Activated naive CD8-positive, alpha-beta T cell treated with anti-CD3 and anti-CD28 coated beads, Interleukin-2, amount 50 U/mL, for 24 hours (primary cell): ENCODE results near the gene CDKN2AIPNL.
A peak's percentile ranks its signal among the peaks of the same experiment; 100 is the strongest.
"Not testable (repeated sequence)": the region's sequence is repeated elsewhere in the genome, so short reads cannot be mapped to it uniquely, and the experiment has no call there.

ENCODE experiments used
- ATAC-seq: fragments of 150-1000 bp; cut with Tn5 transposase; one replicate; pipeline ENCODE4 v1.10.0; 2021
- DNase-seq: peaks from one replicate; pipeline ENCODE4 v3.0.0; 2021
- H3K27ac Mint-ChIP-seq: one replicate; pipeline ENCODE4 v1.8.0; 2021; ENCODE audit warnings: mild to moderate bottlenecking, mixed read lengths
- H3K27me3 Mint-ChIP-seq: one replicate; pipeline ENCODE4 v1.8.0; 2021; ENCODE audit warnings: mixed read lengths
- H3K36me3 Mint-ChIP-seq: one replicate; pipeline ENCODE4 v1.8.0; 2021; ENCODE audit warnings: low read depth, mixed read lengths
- H3K4me1 Mint-ChIP-seq: one replicate; pipeline ENCODE4 v1.8.0; 2021; ENCODE audit warnings: mixed read lengths
- H3K4me3 Mint-ChIP-seq: one replicate; pipeline ENCODE4 v1.8.0; 2021; ENCODE audit warnings: mild to moderate bottlenecking, moderate library complexity, mixed read lengths
- H3K9me3 Mint-ChIP-seq: one replicate; pipeline ENCODE4 v1.8.0; 2021; ENCODE audit warnings: mixed read lengths

The CDKN2AIPNL gene

DNA sequence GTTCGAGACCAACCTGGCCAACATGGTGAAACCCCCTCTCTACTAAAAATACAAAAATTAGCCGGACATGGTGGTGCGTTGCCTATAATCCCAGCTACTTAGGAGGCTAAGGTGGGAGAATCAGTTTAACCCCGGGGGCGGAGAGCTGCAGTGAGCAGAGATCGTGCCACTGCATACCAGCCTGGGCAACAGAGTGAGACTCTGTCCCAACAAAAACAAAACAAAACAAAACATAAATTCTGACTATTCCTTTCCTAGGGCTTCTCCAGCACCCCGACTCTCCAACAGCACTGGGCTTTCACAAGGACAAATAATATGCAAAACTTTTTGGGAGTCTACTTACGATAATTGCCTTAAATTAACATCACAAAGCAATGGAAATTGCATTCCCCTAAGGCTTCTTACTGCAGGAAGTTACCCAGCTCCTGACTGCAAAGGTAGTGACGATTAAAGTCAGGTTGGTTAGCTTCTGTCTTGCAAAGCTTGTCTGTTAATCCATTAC lies 15.9 kb upstream of the CDKN2AIPNL start:
- H3K36me3 Mint-ChIP-seq = no peaks in the 10 kb centered on the region
- no peak overlapping the region for H3K27ac Mint-ChIP-seq
- ATAC-seq = no peak
- DNase-seq = no peak
- H3K27me3 Mint-ChIP-seq = peaks cover 2% of the 10 kb centered on the region
- no peak overlapping the region for H3K4me3 Mint-ChIP-seq
- H3K9me3 Mint-ChIP-seq = no peaks in the 10 kb centered on the region
- H3K4me1 Mint-ChIP-seq = peaks cover 9% of the 10 kb centered on the region

DNA sequence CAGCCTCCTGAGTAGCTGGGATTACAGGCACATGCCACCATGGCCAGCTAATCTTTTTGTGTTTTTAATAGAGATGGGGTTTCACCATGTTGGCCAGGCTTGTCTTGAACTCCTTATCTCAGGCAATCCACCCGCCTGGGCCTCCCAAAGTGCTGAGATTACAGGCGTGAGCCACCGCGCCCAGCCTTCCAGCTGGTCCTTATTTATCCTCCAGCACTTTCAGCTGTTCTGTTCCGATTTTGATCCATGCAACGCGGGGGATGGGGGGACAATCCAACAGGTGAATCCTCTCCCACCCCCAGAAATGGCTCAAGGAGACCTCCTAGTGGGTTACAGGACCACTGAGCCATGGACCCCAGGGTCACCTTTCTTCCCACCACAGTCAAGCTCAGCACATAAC lies 14.7 kb upstream of the CDKN2AIPNL start:
- H3K4me3 Mint-ChIP-seq = no peak overlapping the region
- no peaks in the 10 kb centered on the region for H3K36me3 Mint-ChIP-seq
- DNase-seq = no peak
- no peaks in the 10 kb centered on the region for H3K27me3 Mint-ChIP-seq
- no peaks in the 10 kb centered on the region for H3K9me3 Mint-ChIP-seq
- no peaks in the 10 kb centered on the region for H3K4me1 Mint-ChIP-seq
- no peak for ATAC-seq
- H3K27ac Mint-ChIP-seq = no peak overlapping the region

DNA sequence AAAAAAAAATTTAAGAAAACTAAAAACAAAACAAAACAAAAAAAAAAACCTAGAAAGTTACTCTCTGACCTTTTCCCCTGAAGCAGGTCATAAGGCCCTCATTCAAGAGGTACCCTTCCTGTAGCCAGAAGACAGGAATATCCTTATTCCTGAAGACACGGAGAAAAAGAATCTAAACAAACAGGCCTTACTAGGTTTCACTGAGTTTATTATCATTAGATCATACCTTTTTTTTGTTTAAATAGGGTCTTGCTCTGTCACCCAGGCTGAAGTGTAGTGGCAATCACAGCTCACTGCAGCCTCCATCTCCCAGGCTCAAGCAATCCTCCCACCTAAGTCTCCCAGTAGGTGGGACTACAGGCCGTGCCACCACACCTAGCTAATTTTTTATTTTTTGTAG lies 11.7 kb upstream of the CDKN2AIPNL start:
- DNase-seq = no peak
- ATAC-seq = no peak
- H3K9me3 Mint-ChIP-seq = no peaks in the 10 kb centered on the region
- H3K4me3 Mint-ChIP-seq = no peak overlapping the region
- H3K27ac Mint-ChIP-seq = no peak overlapping the region
- H3K36me3 Mint-ChIP-seq = no peaks in the 10 kb centered on the region
- H3K27me3 Mint-ChIP-seq = no peaks in the 10 kb centered on the region
- H3K4me1 Mint-ChIP-seq = no peaks in the 10 kb centered on the region

DNA sequence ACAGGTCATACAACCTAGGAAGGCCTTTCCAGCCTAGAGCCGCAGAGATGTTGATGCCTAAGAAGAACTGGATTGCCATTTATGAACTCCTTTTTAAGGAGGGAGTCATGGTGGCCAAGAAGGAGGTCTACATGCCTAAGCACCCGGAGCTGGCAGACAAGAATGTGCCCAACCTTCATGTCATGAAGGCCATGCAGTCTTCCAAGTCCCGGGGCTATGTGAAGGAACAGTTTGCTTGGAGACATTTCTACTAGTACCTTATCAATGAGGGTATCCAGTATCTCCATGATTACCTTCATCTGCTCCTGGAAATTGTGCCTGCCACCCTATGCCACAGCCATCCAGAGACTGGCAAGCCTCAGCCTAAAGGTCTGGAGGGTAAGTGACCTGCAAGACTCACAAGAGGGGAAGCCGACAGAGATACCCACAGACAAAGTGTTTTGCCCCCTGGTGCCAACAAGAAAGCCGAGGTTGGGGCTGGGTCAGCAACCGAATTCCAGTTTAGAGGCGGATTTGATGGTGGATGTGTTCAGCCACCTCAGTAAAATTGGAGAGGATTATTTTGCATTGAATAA lies 11.2 kb upstream of the CDKN2AIPNL start:
- DNase-seq (no peak), ATAC-seq (no peak)
- Mint-ChIP-seq H3K27ac (no peak overlapping the region), H3K9me3 (no peaks in the 10 kb centered on the region), H3K36me3 (no peaks in the 10 kb centered on the region), H3K27me3 (no peaks in the 10 kb centered on the region), H3K4me3 (no peak overlapping the region), H3K4me1 (no peaks in the 10 kb centered on the region)

DNA sequence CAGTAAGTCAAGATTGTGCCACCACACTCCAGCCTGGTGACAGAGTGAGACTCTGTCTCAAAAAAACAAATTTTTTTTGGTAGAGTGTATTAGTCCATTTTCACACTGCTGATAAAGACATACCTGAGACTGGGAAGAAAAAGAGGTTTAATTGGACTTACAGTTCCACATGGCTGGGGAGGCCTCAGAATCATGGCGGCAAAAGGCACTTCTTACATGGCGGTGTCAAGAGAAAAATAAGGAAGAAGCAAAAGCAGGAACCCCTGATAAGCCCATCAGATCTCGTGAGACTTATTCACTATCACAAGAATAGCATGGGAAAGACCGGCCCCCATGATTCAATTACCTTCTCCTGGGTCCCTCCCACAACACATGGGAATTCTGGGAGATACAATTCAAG lies 9.4 kb upstream of the CDKN2AIPNL start:
- DNase-seq, H3K27me3 Mint-ChIP-seq, H3K4me3 Mint-ChIP-seq, H3K4me1 Mint-ChIP-seq, H3K9me3 Mint-ChIP-seq, H3K27ac Mint-ChIP-seq, H3K36me3 Mint-ChIP-seq, ATAC-seq: not testable (repeated sequence)

DNA sequence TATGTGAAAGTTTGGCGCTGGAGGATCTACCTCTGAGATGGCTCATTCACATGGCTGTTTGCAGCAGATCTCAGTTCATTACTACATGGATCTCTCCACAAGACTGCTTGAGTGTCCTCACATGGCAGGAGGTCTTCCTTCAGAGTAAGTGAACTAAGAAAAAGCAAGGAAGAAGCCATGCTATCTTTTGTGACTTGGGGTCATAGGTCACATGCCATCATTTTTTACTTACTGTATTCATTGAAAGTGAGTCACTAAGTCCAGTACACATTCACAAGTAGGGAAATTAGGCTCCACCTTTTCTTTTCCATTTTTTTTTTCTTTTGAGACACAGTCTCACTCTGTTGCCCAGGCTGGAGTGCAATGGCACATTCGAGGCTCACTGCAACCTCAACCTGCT lies 8.7 kb upstream of the CDKN2AIPNL start:
- H3K9me3 Mint-ChIP-seq = no peaks in the 10 kb centered on the region
- no peaks in the 10 kb centered on the region for H3K36me3 Mint-ChIP-seq
- ATAC-seq (no peak), DNase-seq (no peak)
- no peaks in the 10 kb centered on the region for H3K4me1 Mint-ChIP-seq
- no peak overlapping the region for H3K27ac Mint-ChIP-seq
- H3K27me3 Mint-ChIP-seq = no peaks in the 10 kb centered on the region
- no peak overlapping the region for H3K4me3 Mint-ChIP-seq

DNA sequence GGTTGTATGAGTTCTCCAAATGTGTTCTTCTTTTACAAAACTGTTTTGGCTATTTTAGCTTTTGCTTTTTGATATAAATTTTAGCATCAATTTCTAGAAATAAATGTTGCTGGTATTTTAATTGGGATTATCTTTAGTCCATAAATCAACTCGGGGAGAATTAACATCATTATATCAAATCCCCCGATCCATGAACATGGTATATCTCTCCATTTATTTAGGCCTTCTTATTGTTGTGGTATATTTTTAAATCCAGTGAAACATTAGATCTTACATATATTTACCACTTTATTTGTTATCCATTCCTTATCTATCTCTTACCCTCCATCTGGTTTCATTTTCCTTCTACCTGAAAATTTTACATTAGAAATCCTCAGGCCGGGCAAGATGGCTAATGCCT lies 7.3 kb upstream of the CDKN2AIPNL start:
- H3K36me3 Mint-ChIP-seq = no peaks in the 10 kb centered on the region
- no peak for ATAC-seq
- H3K9me3 Mint-ChIP-seq = no peaks in the 10 kb centered on the region
- H3K4me3 Mint-ChIP-seq = no peak overlapping the region
- no peaks in the 10 kb centered on the region for H3K27me3 Mint-ChIP-seq
- DNase-seq = no peak
- H3K4me1 Mint-ChIP-seq = no peaks in the 10 kb centered on the region
- no peak overlapping the region for H3K27ac Mint-ChIP-seq

DNA sequence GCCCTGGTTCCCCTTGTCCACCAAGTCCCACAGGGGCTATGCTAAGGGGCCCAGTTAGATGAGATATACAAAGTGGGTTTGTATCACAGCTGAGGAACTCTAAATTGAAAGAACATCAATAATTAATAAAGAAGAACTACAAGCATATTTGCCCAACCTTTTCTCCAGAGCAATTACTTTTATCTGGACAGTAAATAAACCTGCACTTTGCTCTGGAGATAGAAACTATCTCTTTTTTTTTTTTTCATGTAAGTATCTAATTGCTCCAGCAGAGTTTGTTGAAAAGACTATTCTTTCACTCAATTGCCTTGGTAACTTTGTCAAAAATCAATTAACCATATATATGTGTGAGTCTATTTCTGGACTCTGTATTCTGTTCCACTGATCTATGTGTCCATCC lies 6.0 kb upstream of the CDKN2AIPNL start:
- ATAC-seq (no peak), DNase-seq (no peak)
- Mint-ChIP-seq H3K27ac (no peak overlapping the region), H3K4me3 (no peak overlapping the region), H3K27me3 (no peaks in the 10 kb centered on the region), H3K4me1 (peaks cover 6% of the 10 kb centered on the region), H3K9me3 (no peaks in the 10 kb centered on the region), H3K36me3 (no peaks in the 10 kb centered on the region)

DNA sequence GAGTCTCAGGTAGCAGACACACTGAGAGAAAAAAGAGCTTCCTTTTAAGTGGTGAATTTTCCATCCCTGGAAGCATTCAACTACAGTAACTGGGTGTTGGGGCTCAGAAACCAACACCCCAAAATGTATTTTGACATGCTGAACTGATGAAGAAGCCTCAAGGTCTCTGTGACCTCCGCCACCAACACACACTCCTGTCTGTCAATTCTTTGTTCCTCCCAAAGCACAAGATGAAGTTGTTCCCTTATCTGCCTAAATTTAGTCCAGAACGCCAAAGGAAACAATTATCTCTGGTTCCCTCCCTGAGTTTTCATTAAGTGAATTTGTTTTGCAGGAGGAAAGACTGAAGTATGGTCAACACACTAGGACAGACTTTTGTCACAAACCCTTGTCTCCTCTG lies 1.4 kb upstream of the CDKN2AIPNL start:
- peaks cover 5% of the 10 kb centered on the region for H3K36me3 Mint-ChIP-seq
- DNase-seq (no peak), ATAC-seq (no peak)
- no peak overlapping the region for H3K27ac Mint-ChIP-seq
- peaks cover 34% of the 10 kb centered on the region for H3K4me1 Mint-ChIP-seq
- no peak overlapping the region for H3K4me3 Mint-ChIP-seq
- no peaks in the 10 kb centered on the region for H3K27me3 Mint-ChIP-seq
- no peaks in the 10 kb centered on the region for H3K9me3 Mint-ChIP-seq

DNA sequence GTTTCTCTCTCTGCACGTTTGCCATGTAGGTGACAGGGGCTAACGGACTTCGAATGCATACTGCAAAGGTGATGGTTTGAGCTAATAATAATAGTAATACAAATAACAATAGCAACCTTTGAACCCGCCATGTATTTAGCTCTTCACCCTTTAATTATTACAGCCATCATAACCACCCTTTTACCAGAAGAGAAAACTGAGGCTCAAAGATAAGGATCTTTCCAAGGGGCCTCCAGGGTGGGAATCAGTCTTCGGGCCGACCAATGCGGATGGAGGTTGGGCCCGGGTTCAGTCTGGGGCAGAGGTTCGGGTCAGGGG lies 494 bp downstream of the CDKN2AIPNL start:
- Mint-ChIP-seq H3K27me3 (no peaks in the 10 kb centered on the region), H3K27ac (peak overlapping the region; percentile 87), H3K9me3 (no peaks in the 10 kb centered on the region), H3K4me3 (peak overlapping the region; percentile 95), H3K4me1 (peaks cover 44% of the 10 kb centered on the region), H3K36me3 (peaks cover 5% of the 10 kb centered on the region)
- ATAC-seq (no peak), DNase-seq (no peak)

DNA sequence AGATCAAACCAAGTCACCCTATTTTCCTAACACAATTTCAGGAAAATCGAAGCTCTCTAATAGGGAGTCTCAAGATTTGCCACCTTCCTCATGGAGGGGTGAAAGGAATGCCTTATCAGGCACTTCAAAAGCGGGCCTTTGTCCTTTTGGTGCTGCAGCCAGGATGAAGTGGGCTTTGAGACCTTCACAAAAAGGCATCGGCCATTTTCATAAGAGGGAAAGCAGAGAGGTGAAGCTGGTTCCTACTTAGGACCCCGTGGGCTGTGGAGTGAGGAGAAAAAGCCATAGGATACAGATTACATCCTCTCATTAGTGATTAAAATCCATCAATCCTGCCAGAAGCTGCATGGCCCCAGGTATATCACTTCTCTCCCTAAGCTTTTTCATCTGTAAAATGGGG lies 859 bp downstream of the CDKN2AIPNL start:
- peaks cover 48% of the 10 kb centered on the region for H3K4me1 Mint-ChIP-seq
- DNase-seq (no peak), ATAC-seq (no peak)
- peak overlapping the region; percentile 95 for H3K4me3 Mint-ChIP-seq
- H3K27me3 Mint-ChIP-seq = no peaks in the 10 kb centered on the region
- no peaks in the 10 kb centered on the region for H3K9me3 Mint-ChIP-seq
- H3K27ac Mint-ChIP-seq = peak overlapping the region; percentile 87
- peaks cover 9% of the 10 kb centered on the region for H3K36me3 Mint-ChIP-seq

DNA sequence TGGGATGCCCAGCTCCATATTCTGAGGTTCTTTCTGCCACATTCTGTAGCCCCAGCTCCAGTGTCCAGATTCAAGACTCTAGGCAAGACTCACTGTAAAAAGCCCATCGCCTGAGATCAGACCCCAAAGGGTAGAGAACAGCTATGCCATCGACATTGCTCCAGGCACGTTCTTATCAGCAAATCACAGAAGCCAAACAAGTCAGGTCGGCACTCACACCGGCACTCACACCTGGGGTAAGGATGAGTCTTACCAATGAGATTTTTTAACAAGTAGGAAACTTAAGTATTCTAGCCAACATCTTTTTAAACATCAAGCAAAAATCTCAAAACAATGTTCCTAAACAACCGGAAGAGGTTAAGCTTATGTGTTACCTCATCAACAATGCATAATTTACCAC lies 2.4 kb downstream of the CDKN2AIPNL start:
- Mint-ChIP-seq H3K4me1 (peaks cover 48% of the 10 kb centered on the region), H3K27ac (no peak overlapping the region), H3K27me3 (no peaks in the 10 kb centered on the region), H3K4me3 (no peak overlapping the region), H3K9me3 (no peaks in the 10 kb centered on the region), H3K36me3 (peaks cover 13% of the 10 kb centered on the region)
- ATAC-seq = no peak
- DNase-seq = no peak

DNA sequence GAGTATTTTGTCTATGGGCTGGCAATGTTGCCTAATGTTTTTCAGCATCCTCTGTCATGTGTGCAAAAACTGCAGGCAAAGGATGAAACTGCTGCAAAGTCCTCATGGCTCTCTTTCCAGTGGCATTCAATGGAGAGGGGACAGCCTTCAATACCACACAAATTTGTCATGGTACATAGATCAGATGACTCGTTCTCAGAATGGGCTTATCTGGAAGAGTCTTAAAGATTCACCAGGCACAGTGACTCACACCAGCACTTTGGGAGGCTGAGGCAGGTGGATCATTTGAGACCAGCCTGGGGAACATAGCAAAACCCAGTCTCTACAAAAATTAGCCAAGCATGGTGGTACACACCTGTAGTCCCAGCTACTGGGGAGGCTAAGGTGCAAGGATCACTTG lies 5.3 kb downstream of the CDKN2AIPNL start:
- Mint-ChIP-seq H3K4me1 (peaks cover 33% of the 10 kb centered on the region), H3K9me3 (no peaks in the 10 kb centered on the region), H3K27ac (no peak overlapping the region), H3K36me3 (peaks cover 17% of the 10 kb centered on the region), H3K27me3 (no peaks in the 10 kb centered on the region), H3K4me3 (no peak overlapping the region)
- ATAC-seq (peak; percentile 96), DNase-seq (no peak)

DNA sequence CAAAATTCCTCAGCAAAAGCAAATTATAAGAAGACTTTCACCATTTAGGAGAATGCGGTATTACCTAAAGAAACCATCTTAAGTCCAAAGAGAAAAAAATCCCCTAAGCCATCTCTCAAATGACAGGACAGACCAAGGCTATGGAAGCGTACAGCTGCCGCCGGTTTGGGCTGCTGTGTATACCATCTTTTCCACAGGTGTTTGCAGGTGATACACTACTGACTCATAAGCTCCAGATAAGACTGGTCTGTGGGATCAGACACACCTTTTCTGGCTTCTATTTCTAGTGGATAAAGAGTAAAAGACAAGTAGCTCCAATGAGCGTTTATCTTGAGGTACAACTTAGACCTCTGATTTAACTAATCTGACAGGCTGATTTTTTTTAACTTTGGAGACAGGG lies 7.7 kb downstream of the CDKN2AIPNL start:
- Mint-ChIP-seq H3K27me3 (no peaks in the 10 kb centered on the region), H3K4me3 (no peak overlapping the region), H3K36me3 (peaks cover 21% of the 10 kb centered on the region), H3K27ac (no peak overlapping the region), H3K4me1 (peaks cover 14% of the 10 kb centered on the region), H3K9me3 (no peaks in the 10 kb centered on the region)
- ATAC-seq = no peak
- DNase-seq = no peak

DNA sequence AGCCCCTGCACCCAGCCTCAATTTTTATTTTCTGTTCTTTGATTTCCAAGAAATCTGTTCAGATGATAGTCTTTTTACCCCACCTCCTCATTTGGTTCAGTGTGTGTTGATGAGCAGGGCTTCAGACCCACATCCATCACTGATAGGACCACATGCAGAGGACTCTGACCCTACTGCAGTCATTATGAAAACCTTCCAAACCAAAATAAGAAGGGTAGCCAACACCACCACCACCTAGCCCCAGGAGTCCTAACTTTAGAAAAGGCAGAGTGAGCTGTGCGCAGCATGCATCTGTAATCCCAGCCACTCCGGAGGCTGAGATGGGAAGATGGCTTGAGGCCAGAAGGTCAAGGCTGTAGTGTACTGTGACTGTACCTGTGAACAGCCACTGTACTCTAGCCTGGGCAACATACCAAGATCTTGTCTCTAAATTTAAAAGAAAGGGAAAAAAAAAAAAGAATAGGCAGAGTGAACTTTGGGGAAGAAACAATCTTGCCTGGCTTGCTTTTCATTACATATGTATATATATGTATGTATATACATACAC lies 13.0 kb downstream of the CDKN2AIPNL start:
- Mint-ChIP-seq H3K4me3 (no peak overlapping the region), H3K4me1 (peaks cover 2% of the 10 kb centered on the region), H3K27ac (no peak overlapping the region), H3K9me3 (no peaks in the 10 kb centered on the region), H3K36me3 (peaks cover 31% of the 10 kb centered on the region), H3K27me3 (no peaks in the 10 kb centered on the region)
- DNase-seq (no peak), ATAC-seq (no peak)

DNA sequence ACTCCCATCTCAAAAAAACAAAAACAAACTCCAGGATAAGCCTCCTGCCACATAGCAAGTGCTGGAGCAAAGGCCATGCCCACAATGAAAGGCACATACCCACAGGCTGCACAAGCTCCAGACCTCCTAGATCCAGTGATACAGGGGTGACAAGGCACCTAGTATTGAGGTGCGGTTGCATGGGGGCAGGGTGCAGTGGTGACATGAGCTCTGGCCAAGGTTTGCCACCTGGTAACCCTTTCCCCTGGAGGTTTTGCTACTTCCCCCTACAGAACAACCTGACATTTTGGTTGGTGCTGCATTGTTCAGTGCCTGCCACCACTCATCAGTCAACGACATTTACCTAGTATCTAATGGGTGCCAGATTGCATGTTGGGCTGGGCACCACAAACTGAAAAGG lies 14.5 kb downstream of the CDKN2AIPNL start:
- Mint-ChIP-seq H3K27me3 (no peaks in the 10 kb centered on the region), H3K4me3 (no peak overlapping the region), H3K36me3 (peaks cover 44% of the 10 kb centered on the region), H3K9me3 (no peaks in the 10 kb centered on the region), H3K27ac (no peak overlapping the region), H3K4me1 (peaks cover 2% of the 10 kb centered on the region)
- DNase-seq (no peak), ATAC-seq (no peak)
